WI38 (cell line): ENCODE measurements around the gene PAGE1.
"Not testable (repeated sequence)": the region's sequence is repeated elsewhere in the genome, so short reads cannot be mapped to it uniquely, and the experiment has no call there.

ENCODE experiments used
- H3K4me3 ChIP-seq: 2 replicates; pipeline ENCODE4 v1.5.1; 2011; ENCODE audit warnings: low read depth, mild to moderate bottlenecking, control low read depth, low read length
- TF ChIP-seq, protein P1 (sequence below): IDR thresholded peaks from 2 replicates; pipeline ENCODE4 v1.5.1; 2012; ENCODE audit warnings: low read depth, mild to moderate bottlenecking, control low read depth, low read length

PAGE1 gene, protein sequence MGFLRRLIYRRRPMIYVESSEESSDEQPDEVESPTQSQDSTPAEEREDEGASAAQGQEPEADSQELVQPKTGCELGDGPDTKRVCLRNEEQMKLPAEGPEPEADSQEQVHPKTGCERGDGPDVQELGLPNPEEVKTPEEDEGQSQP

DNA sequence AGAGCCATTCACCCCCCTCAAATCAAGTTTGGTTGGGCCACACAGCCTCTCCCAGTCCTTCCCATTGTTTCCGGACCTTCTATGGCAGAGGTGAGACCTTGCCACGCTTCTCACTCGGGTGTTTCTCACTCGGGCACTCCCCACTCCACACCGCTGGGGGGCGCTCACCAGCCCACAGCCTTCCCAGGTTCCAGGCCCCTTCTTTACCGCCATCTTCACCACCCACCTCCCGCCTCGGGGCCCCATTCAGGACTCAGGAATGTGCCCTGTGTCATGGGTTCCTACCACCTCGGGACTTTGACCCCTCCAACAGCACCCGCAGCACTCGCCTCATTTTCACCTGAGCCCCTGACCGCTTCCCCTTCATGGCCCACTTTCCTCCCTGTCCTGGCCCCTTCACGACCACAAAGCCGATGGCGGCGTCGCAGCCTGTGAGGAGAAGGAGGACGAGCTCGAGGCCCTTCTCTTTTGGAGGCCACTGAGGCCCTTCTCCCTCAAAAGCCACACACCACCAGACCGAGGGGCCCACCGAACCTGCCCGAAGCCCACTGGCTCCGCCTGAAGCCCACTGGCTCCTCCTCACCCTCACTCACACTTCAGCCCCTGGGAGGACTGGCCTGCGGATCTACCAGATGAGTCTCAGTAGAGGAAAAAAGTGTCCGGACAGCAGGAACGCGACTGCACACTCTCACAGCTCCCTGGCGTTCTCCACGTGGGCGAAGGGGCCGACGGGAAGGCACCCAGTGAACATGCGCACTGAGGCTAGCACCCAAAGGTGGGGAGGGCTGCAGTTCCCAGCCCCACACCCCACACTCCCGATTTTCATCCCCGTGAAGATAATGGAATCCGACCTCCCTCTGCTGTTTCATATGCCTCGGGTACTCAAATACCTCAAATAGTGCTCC lies at the start of gene PAGE1:
TSS of gene PAGE1 (minus strand) at position 709 of the 905 bp plus-strand sequence. CDS start 1,214 bp downstream, outside the sequence.
- no peak within 1 kb of the TSS for H3K4me3 ChIP-seq
- TF ChIP-seq, protein P1, sequence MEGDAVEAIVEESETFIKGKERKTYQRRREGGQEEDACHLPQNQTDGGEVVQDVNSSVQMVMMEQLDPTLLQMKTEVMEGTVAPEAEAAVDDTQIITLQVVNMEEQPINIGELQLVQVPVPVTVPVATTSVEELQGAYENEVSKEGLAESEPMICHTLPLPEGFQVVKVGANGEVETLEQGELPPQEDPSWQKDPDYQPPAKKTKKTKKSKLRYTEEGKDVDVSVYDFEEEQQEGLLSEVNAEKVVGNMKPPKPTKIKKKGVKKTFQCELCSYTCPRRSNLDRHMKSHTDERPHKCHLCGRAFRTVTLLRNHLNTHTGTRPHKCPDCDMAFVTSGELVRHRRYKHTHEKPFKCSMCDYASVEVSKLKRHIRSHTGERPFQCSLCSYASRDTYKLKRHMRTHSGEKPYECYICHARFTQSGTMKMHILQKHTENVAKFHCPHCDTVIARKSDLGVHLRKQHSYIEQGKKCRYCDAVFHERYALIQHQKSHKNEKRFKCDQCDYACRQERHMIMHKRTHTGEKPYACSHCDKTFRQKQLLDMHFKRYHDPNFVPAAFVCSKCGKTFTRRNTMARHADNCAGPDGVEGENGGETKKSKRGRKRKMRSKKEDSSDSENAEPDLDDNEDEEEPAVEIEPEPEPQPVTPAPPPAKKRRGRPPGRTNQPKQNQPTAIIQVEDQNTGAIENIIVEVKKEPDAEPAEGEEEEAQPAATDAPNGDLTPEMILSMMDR = no peak

DNA sequence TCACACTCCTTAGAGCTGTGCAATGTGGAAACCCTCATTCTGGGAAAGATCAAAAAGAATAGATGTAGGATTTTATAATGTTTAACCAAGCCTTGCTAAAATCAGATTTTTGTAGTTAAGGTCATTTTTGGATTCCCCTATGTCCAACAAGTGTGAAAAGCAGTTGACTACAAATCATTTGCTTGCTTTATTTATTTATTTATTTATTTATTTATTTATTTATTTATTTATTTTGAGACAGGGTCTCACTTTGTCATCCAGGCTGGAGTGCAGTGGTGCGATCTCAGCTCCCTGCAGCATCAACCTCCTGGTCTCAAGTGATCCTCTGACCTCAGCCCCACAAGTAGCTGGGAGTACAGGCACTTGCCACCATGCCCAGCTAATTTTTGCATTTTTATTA lies 45.7 kb upstream of the PAGE1 start:
- not testable (repeated sequence) for H3K4me3 ChIP-seq

DNA sequence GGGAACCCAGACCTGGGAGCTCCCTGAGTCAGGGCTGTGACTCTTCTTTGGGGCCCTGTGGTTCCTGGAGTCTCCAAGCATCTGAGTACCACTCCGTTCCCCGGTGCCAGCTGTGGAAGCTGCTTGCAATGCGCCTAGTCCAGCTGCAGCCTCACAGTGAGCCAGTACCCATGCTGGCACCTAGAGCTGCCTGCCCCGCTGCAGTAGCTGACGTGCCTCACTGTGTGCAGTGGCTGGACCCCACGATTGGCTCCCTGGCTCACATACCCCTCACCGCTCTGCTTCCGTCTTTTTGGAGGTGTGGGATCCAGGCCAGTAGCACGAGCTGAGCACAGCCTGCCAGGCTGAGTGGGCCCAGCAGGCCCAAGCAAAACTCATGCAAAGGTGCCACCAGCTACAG lies 32.1 kb upstream of the PAGE1 start:
- no peak overlapping the region for H3K4me3 ChIP-seq
- TF ChIP-seq, protein P1 = no peak

DNA sequence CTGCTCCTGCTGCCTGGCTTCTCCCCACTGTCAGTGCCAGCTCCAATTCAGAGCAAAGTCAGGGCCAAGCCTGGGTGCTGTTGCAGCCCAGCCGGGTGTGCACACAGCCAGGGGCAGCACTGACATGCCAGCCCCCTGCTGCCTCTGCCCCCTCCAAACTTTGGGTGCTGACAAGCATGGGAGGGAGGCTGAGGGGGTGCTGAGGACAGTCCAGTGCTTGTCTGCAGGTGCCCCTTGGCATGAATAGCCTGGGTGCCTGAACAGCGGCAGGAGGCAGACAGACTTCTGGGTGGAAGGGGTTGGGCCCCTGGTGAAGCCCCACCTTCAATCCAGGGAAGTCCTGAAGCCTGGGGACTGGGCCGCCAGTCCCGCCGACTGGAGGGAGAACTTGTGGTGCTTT lies 31.2 kb upstream of the PAGE1 start:
- TF ChIP-seq, protein P1 = no peak
- no peak overlapping the region for H3K4me3 ChIP-seq

DNA sequence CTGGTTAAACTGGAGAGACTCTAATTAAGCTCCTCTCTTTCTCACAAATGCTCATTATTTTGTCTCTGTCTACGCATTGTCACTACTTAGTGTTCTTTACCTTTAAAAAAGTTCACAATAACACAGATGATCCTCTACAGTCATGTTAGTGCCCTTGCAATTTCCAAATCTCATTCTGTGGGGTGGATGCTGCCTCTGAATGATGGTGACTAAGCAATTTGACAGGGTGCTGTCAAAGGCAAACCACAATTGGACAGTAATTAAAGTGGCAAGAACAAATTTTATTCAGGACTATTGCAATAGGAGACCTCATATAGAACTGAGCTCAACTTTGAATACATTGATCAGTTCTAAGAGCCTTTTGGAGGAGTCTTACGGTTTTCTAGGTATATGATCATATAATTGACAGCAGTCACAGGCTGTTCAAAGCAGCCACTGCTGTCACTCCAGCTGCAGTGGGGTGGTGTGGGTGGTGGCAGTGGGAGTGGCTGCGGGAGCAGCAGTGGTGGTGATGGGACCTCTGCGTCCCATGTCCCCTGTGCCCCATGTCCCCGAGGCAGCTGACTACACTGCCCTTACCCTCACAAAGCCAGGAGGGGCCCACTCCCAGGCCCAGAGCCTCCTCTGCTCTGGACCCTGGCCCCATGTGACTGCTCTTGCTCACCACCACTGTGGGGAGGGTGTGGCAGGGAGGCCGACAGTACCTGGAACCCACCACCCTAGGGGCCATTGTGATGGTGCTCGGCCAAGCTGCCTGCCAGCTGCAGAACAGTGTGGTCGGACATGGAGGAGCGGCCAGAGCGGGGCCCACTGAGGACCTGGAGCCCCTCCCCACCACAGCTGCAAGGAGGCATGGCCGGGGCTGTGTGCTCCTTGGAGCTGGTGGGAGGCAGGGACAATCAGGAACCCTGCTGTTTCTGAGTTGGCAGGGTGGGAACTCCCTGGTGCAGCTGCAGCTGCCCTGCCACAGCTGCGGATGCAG lies 30.4 kb upstream of the PAGE1 start:
- TF ChIP-seq, protein P1 = no peak
- H3K4me3 ChIP-seq = no peak overlapping the region

DNA sequence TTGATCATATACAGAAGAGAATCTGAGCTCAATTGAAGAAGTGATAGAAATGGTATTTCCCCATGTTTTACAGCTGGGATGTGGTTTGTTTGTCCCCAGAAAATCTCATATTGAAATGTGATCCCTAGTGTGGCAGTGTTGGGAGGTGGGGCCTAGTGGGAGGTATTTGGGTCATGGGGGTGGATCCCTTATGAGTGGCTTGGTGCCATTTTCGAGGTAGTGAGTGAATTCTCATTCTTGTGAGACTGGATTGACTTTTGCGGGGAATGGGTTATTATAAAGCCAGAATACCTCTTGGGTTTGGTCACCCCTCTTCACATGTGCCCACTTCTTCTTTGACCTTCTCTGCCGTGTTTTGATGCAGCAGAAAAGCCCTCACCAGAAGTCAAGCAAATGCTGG lies 29.6 kb upstream of the PAGE1 start:
- no peak overlapping the region for H3K4me3 ChIP-seq
- TF ChIP-seq, protein P1 = no peak

DNA sequence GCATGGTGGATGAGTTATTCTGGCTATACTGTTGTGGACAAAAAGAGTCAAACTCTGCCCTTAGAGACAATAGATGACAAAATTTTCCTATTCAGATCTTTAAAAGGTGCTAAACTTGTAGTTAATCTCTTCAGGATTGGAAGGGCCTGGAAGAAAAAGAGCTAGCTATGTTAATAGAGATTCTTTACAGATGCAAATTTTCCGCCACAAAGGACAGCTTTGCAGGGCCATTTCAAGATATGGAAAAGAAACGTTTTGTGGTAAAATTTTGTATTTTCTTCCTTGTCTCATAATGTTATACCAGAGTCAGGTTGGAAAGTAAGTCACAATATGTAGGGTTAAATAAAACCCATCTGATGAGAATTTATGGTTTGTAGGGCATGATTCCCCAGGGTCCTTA lies 24.3 kb upstream of the PAGE1 start:
- not testable (repeated sequence) for H3K4me3 ChIP-seq

DNA sequence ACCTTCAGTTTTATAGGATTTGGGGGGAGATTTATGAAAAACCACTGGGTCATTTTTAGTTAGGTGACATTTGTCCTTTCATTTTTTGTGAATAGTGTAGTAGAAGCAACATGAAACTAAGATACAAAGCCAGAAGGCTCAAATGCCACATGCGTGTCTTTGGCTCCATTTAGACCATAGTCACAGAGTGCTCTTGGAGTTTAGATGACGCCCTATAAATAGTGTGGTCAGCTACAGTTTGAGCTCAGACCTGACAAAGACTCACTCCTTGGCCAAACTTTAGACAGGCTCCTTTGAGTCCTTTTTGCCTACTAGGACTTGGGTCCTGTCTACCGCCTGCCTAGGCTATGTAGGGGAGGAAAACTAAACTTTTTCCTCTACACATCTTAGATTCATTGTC lies 16.8 kb upstream of the PAGE1 start:
- H3K4me3 ChIP-seq = no peak overlapping the region
- TF ChIP-seq, protein P1 = no peak
